NOMO-1 treated with DMSO at 0.1 percent for 48 hours (cell line): Measurements from ENCODE around the gene VEPH1.
A peak's percentile ranks its signal among the peaks of the same experiment; 100 is the strongest.

Source experiments
- DNase-seq: peaks from one replicate; lab custom pipeline; 2025; ENCODE audit not compliant: unreplicated experiment; lab: John Stamatoyannopoulos, UW

The VEPH1 gene

DNA sequence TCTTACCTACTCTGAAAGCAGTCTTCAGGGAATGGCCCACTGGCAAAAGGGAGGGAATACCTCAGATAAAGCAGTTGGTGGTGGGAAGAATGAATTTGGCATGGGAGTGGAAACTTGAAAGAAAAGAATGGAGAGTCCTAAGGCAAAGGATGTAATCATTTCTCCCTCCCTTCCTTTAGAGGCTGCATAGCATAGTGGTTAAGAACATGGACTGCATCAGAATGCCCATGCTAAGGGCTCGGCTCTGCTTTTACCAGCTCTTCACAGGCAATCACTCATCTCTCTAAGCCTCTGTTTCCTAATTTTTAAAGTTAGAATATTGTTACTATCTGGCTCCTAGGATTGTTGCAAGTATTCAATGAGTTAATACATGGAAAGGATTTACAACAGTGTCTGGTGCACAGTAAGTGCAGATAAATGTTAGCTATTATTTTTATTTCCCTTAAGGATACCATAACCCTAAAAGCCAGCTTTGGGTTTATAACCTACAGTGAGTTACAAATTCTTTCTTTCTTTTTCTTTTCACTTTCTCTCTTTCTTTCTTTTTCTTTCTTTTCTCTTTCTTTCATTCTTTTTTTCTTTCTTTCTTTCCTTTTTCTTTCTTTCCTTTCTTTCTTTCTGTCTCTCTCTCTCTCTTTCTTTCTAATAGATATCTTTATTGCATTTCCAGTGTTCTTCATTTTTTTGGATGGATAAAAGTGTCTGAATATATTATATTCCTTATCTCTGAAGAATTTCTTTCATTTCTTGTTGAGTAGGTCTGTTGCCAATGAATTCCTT lies 23.6 kb downstream of the VEPH1 start:
- no peak for DNase-seq

DNA sequence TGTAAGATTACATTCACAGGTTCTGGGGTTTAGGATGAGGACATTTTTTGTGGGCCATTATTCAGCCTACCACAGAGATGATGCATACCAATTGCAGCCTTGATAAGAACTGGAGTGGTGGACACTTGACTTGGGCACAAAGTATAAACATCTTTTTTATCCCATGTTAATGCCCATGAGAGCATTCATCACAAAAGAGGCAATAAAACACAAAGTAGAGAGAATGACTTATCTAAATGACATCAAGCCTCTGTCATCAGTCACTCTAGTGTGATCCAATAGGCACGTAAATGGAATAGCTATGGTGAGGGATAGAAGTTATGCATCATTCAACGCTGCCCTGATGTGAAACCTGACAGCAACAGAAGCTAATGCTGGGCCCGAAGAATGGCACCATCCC lies 25.8 kb downstream of the VEPH1 start:
- no peak for DNase-seq

DNA sequence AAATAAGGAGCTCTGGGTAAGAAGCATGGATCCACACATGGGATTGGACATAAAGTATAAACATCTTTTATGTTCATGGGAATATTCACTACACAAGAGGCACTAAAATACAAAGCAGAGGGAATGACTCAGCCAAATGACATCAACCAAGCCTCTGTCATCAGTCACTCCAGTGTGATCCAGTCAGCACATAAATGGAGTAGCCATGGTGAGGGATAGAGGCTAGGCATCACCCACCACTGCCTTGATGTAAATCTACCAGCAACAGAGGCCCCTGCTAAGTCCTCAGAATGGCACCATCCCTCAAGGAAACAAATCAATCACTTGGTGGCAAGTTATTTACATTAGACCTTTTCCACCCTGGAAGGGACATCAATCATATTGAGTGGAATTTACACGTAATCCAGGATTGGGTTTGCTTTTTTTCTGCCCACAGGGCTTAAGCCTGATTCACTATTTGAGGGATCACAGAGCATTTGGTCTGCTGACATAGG lies 27.2 kb downstream of the VEPH1 start:
- no peak for DNase-seq

DNA sequence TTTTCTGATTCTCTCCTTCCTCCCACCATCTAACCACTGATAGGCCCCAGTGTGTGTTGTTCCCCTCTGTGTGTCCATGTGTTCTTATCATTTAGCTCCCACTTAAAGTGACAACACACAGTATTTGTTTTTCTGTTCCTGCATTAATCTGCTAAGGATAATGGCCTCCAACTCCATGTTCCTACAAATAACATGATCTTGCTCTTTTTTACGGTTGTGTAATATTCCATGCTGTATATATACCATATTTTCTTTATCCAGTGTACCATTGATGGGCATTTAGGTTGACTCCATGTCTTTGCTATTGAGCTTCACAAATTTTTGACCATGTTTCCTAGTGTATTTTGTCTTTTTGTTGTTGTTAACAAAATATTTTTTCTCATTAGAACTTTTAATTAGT lies 30.6 kb downstream of the VEPH1 start:
- DNase-seq, result no peak

DNA sequence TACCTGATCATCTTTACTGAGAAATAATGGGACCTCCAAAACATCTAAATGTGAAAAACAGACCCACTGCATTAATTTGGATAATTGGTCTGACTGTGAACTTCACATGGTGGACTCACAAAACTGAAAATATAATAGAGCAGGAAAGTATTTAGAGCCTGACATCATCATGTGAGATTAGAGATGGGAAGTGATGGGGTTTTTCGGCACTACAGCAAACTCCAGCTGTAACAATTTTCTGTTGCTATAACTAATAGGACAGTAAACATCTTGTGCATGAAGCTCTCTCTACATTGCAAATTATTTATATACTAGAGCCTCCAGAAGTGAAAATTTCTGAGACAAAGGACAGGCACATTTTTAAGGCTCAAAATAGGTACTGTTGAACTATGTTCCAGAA lies 32.2 kb downstream of the VEPH1 start:
- no peak for DNase-seq

DNA sequence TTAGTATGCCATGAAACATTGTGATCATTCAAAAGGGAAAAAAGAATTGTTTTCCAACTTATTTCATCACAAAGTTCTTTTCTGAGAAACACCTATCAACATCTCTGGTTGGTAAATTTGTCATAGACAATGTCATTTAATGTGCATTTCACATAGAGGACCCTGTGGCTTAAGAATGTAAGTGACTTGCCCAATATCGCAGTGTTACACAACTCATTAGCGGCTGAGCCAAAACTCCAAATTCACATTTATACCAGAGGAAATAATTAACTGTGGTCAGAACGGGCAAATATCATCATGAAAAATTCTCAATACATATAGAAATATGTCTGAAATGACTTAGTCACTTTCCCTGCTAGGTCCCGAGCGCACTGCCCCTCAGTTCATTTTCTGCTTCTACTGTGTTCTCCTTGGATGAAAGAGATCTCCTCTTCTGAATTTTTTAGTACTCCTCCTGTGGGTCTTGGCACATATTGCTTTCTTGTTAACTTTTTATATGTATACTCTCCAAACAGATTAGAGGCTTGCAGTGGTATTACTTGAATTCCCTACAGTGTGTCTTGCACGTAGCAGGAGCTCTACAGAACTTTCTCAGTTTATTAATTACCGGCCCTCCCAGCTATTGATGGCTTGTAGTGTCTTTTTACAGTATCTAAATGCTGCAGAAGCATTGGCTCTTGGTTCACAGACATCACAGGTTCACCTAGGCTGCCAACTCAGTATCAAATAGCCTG lies 33.5 kb downstream of the VEPH1 start:
- DNase-seq, result peak; percentile 85

DNA sequence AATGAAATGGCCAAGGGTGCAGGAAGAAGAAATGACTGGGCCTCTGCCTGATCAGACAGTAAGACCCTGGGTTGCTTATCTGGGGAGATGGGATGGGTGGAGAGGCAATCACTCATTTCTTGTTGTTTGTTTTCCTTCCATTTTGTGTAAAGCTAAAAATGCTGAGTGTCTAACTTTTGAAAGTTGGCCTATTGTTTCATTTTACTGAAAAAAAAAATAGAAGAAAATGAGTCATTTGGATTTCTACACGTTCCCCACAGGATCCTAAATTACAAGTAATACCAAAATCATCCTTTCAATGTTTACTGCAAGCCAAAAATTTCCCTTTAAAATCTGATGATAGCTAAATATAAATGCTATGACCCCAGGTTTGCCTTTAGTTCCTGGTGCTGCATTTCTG lies 36.0 kb downstream of the VEPH1 start:
- DNase-seq, result no peak

DNA sequence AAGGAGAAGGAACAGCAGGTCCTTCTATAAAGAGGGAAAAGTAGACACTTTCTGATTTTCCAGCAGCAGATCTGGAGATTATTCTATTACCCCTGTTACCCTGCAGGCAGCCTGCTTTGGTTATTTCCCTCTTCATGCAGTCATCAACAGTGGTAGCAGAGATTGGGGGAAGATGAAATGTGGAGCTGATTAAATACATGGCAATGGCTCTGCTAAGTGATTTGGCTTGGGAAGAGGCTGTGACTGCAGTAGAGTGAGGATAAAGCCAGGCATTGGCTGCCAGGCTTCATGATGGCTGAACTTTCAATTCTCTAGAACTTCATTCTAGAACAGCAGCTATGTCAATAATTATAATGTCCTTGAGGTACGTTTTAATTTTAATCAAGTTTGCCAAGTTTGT lies 37.5 kb downstream of the VEPH1 start:
- DNase-seq, result no peak

DNA sequence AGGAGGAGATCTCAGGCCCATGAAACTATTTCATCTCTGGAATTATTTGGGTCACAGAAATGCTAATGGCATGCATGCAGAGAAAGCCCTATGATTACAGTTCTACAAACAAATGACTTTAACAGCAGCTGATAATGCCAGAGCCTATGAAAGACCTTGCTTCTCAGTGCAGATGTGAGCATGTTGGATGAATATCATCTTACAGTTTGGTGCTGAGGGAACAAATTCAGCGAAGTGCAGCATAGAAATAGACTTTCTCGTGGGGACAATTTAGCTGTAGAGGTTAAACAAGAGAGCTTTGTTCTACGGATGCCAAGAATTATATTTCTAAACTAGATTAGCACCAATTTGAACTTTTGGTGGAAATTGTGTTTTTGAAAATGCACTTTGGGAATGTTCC lies 38.9 kb downstream of the VEPH1 start:
- no peak for DNase-seq

DNA sequence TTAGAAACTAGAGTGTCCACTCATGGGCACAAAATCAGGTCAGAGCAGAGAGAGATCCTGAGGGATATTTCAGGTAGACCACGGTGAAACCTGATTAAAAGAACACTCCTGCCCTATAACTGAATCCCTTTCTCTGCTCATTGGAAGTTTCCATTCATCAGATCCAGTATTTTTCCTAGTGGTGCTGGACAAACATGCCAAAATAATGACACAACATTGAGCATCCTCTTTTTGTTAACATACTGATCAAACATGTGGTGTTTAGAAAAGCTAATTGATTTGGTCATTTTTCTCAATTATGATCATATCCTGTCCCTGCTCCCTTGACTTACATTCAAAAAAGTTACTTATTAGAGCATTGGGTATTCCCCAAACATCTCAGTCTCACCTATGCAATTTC lies 39.4 kb downstream of the VEPH1 start:
- DNase-seq, result no peak

DNA sequence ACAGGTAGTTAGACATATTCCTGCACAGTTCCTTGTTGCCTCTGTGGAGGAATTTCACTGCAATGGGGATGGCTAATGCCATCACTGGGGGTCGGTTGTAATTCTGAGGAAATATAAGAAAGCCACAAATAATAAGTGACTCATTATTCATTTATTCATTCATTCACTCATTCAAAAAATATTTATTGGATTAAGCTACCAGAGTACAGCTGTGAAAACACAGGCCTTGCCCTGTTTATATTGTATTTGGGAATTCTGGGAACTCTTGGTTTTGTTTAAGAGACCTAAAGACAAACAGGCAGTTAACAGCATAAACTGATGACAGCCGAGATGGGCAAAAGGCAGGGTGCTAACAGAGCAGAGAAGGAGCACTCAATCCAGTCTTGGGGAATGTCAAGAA lies 43.0 kb downstream of the VEPH1 start:
- no peak for DNase-seq

DNA sequence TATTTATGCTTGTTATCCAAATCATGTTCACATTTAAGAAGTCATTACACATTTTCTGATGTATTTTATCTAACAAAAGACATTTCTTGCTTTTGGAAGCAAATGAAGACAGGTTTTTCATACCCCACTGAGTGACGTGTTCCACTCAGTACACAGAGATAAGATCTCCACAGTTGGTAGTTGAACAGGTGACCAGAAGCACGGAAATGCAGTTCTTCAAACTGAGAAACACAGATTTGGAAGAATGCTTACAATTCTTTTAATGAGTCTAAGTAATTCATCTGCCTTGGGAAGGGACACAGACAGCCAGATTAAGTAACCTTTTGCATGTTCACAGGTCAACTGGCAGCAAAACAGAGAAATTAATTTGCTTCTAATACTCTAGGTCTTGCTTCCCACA lies 43.5 kb downstream of the VEPH1 start:
- no peak for DNase-seq

DNA sequence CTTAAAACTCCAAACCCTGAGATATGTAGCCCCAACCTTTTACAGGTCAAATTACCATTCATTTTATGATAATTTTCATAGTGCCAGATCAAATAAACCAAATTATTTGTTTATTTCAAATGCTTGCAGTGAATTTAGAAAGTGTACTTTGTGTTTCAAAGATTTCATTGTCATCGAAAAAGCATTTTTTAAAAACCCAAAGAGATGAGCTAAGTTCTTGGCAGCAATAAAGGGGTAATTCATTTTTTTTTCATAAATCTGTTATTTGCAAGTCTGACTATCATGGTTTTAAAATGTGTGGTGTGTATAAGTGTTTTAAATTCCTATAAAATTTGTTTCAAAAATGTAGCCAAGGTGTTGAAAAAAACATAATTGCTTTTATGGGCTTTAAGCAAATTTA lies 49.4 kb downstream of the VEPH1 start:
- DNase-seq, result no peak

DNA sequence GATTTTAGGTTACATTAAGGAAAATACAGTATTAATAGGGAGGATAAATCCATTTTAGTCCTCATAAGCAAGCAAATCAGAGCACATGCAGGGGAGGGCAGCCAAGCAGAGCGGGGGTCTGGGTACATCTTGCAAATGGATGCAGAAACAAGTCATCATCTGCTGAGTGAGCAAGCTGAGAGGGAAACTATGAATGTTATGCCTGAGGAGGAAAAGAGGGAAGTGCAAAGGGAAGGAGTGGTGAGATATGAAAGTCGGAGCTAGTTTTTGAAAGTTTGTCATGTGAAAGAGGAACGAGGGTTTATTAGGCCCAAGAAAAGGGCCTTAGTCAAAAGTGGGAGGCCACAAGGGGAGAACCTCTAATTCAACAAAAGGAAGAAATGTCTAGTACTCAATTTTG lies 51.1 kb downstream of the VEPH1 start:
- peak; percentile 97 for DNase-seq

DNA sequence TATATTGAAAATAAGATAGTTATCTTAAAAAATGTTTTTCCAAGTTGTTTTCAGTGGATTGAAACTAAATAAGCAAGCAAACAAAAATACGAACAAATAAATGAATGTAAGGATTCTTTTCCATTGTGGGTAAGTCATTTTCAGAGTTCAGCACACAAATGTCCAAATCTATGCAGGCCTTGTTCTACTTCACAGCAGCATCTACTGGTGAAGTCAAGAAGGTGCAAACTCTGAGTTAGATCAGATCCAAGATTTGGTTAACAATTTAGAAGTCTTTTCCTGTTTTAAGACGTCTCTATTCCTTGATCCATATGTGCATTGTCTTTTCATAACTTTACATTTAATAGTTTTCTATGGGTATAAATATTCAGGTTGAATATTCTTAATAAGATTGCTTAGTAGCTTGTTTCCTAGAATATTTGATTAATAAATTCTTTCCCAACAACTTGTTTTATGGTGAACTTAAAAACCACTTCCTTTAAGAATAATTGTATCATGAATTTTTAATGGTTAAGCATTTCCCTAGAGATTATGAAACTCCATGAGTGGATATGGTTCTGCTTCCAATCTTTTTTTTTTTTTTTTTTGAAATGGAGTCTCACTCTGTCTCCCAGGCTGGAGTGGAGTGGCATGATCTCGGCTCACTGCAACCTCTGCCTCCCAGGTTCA lies 56.1 kb downstream of the VEPH1 start:
- DNase-seq, result peak; percentile 67

DNA sequence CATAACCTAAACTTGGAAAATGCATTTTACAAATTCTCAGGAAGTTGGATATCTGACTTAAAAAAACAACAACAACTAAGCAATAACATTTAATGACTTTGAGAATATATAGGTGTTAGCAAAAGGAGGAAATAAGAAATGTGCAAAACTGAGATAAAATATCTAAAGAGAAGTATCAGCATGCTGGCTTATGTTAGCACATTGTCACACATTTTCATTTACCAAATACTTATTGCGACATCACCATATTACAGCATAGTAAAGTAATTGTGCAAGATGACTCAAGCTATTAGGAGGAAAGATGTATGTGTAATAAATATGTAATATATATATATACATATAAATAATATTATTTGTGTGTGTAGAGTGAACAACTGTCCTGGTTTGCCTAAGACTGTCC lies 57.4 kb downstream of the VEPH1 start:
- peak; percentile 88 for DNase-seq

DNA sequence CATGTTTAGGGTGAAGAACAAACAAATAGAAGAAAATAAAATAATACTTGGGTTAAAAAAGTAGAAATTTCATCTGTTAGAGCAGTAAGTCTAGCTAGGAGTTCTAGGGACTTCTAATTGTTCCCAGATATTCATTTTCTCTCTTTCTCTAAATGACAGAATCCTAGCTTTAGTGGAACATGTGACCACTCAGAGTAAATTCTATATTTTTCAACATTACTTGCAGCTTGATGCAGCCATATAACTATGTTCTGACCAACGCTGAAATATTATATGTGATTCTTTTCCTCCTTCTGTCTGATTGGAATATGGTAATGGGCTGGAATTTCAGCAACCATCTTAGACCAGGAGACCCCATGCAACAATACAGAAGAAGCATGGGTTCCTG lies 58.4 kb downstream of the VEPH1 start:
- no peak for DNase-seq

DNA sequence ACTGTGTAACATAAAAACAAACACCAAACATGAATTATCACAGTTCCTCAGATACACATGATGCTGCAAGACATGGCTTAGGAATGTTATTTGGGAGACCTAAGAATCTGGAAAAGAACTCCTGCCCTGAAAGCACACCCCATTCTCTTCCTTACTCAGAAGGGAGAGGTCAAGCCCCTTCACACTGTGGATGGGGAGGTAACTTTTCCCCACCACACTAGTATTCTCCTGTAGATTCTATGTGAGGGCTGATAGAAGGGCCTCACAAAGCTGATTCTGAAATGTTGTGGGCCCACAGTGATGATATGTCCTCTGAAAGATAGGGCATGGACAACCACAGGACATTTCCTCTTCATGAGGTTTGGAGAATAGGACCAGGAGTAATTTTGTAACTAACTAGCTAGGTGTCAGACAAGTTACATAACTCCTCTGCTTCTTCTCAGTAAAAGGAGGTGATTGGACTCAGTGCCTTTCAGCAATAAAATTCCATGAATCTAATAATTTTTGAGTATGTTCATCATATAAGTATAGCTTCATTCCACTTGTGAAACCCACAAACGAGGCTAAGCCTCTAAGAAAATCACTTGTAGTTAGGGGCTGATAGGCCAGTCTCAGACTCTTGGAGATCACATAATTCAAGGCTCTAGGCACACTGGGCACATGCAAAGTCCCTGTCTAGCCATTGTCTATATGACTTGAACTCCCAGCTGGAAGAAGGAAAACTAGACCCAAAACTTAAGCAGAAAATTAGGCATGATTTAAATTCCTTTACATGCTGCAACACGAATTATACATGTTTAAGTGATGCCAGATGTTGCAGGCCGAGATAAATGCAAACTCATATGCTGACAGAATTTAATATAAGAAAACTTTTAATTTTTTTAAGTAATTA lies 59.1 kb downstream of the VEPH1 start:
- DNase-seq, result no peak

DNA sequence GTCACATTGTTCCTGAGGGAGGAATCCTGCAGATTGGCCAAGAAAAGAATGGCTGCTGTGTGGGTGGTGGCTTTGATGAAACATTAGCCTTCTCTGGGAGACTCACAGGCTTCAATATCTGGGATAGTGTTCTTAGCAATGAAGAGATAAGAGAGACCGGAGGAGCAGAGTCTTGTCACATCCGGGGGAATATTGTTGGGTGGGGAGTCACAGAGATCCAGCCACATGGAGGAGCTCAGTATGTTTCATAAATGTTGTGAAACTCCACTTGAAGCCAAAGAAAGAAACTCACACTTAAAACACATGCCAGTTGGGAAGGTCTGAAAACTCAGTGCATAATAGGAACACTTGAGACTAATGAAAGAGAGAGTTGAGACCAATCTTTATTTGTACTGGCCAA lies 60.5 kb downstream of the VEPH1 start:
- no peak for DNase-seq

DNA sequence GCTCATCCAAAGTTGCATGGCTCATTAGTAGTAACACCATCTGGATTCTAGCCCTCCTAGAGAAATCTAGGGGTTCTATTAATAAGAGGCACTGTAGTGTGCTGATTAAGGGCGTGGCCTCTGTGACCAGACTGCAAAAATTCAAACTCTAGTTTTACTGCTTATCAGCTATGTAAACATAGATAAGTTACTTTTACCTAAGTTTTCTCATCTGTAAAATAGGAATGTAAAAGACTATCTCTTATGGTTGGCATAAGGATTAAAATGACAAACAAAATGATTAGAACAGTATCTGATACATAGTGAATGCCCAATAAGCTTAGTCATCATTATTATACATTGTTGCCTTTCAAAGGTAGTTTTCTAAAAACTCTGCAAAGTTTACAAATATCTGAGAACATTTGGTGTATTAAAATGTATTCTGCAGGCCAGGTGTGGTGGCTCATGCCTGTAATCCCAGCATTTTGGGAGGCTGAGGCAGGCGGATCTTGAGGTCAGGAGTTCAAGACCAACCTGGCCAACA lies 62.1 kb downstream of the VEPH1 start:
- DNase-seq, result no peak

DNA sequence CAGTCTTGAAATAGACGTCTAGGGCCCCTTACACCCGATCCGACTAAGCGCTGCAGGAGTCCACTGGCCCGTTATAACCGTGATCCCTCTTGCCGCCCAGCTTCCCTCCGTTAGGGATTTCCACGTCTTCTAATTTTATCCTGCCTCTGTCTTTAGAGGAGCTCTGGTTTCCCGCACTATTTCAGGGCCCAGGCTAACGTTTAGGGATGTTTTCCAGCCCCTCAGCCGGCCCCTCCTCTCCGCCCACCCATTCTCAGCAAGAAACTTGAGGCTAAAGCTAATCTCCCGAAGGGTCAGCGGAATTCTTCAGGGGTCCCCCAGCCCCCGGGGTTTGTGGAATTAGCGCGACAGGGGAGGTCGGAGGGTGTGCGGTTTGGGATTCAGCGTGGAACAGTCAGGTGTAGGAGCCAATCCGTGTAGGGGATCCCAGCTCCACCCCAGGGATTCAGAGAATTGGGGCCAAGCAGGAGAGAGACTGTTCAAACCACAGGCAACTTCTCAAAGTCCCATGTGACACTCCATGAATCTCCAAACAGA lies 65.0 kb downstream of the VEPH1 start:
- no peak for DNase-seq
